T-helper 1 cell treated with Interleukin-12 subunit alpha and Interleukin-12 subunit beta and Interleukin-4 antibody, amounts not matched to agents 30 ng/mL and 1 ng/mL, for 36 hours (primary cell): Measurements from ENCODE around the gene ZNF626. TPM values are rescaled to one million over a fixed set of nuclear protein-coding genes. Genes with fewer than 3 reads are reported as not detected.
"Not testable (repeated sequence)": the region's sequence is repeated elsewhere in the genome, so short reads cannot be mapped to it uniquely, and the experiment has no call there.

Source experiments
- intact Hi-C: fragments of 100-400 bp; cut with micrococcal nuclease; formaldehyde crosslinking; loops from one replicate; pipeline ENCODE4 v1.15.1; 2024
- total RNA-seq: library from RNA; stranded (reverse); gene quantifications from 2 replicates; pipeline ENCODE4 v1.2.3, GENCODE V29; 2022

Gene ZNF626
- total RNA-seq, result 2.5 and 3.0 TPM in 2 replicates

GRCh38 chr19:20661150-20661819 is at the start of gene ZNF626:
ZNF626 (minus strand) TSS chr19:20661571; CDS start chr19:20661446, 125 bp downstream.
- intact Hi-C loops, result loop anchor here (1.0 to 5.0 kb wide), 3 partner anchors 116 to 844 kb away; partner anchors contain the start of genes ZNF429, ZNF66 and ZNF85

- intact Hi-C loops, result no loop called here
Observed at GRCh38 chr19:20669263-20669662, 7.9 kb upstream of the ZNF626 start.

- intact Hi-C loops, result no loop called here
Observed at GRCh38 chr19:20667281-20667680, 5.9 kb upstream of the ZNF626 start.

- intact Hi-C loops, result loop anchor here (5.0 kb wide), 1 partner anchor 257 kb away; the partner anchor contains the start of gene ZNF85
Observed at GRCh38 chr19:20664901-20665781, 3.8 kb upstream of the ZNF626 start.

GRCh38 chr19:20664475-20664874 is 3.1 kb upstream of the ZNF626 start:
- intact Hi-C loops, result loop anchor here (5.0 kb wide), 1 partner anchor 258 kb away; the partner anchor contains the start of gene ZNF85

GRCh38 chr19:20662421-20663105 is 1.2 kb upstream of the ZNF626 start:
- intact Hi-C loops, result loop anchor here (5.0 kb wide), 1 partner anchor 260 kb away; the partner anchor contains the start of gene ZNF85

DNA sequence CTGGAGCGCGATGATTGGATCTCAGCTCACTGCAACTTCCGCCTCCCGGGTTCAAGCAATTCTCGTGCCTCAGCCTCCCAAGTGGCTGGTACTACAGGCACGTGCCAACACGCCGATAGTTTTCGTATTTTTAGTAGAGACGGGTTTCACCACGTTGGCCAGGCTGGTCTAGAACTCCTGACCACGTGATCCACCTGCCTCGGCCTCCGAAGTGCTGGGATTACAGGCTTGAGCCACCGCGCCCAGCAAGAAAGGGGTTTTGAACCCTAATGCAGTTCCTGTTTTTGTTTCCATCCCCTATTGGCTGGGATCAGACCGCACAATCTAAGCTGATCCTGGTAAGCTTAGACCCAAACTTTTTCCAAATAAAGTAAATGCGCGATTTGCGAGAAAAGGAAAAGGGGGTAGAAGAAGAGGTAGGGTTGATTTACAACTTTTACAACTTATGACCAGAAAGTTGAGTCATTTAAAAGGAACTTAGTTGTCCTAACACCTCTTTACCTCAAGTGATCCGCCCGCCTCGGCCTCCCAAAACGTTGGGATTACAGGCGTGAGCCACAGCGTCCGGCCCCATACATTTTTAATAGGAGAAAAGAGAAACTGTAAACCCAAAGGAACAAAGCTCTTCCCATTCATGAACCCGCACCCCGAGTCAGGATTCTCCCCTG is 764 bp downstream of the ZNF626 start:
- intact Hi-C loops, result loop anchor here (1.0 to 5.0 kb wide), 3 partner anchors 116 to 845 kb away; partner anchors contain the start of genes ZNF429, ZNF66 and ZNF85

- intact Hi-C loops, result no loop called here
Observed at GRCh38 chr19:20640545-20640944, 20.8 kb downstream of the ZNF626 start.

DNA sequence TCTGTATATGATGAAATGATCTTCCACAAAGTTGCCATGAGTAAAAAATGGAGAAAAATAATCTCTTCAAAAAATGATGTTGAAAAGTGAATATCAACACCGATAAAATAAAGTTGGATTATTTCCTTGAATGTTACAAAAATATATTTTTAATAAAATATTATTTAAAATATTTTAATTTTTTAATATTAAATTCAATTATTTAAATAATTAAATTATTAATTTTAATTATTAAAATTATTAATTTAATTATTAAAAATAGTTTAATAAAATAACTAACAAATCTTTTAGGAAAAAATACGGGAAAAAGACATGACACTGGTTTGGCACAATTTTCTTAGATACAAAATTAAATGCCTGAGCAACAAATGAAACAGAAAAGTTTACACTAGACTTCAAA is 21.3 kb downstream of the ZNF626 start:
- intact Hi-C loops, result no loop called here

- intact Hi-C loops, result not testable (repeated sequence)
Observed at GRCh38 chr19:20624560-20624959, 36.8 kb downstream of the ZNF626 start.

- intact Hi-C loops, result no loop called here
Observed at GRCh38 chr19:20616071-20616470, 45.3 kb downstream of the ZNF626 start.

GRCh38 chr19:20614971-20615370 is 46.4 kb downstream of the ZNF626 start:
- intact Hi-C loops, result not testable (repeated sequence)

- intact Hi-C loops, result no loop called here
Observed at GRCh38 chr19:20612711-20613316, 48.6 kb downstream of the ZNF626 start.

DNA sequence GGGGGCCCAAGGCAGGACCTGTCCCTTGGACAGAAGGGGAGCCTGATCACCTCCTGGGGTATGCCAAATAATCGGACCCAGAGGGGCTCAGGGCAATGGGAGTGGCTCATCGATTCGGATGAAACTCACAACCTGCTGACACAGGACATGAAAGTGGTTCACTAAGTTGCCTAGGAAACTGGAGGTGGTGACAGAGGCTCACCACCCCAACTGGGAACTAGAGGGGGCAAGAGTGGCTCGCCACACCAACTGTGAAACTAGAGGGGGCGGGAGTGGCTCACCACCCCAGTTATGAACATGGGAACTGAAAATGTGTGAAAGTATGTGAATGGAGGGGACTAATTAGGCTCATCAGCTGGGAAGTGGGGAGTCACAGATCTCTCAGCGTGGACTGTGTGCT is 49.5 kb downstream of the ZNF626 start:
- intact Hi-C loops, result no loop called here

DNA sequence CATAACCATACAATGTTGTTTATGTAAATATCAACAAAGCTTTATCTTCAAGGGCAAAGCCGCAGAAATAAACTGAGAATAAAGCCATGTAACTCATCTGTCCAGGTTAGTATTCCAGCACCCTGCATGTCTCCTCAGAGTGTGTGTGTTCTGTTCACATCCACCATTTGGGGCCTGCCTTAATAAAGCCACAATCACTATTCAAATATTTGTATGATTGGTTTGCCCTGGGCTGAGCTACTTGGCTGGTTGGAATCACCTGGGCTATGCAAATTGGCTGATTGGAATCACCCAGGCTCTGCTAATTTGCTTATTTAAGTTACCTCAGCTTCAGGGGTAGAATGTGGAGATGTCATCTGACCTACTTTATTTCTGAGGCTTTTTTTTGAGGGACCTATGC is 53.4 kb downstream of the ZNF626 start:
- intact Hi-C loops, result no loop called here

Other genes starting within 250 kb of the ZNF626 start
- 10.5 and 10.7 TPM in 2 replicates for gene ZNF737, start 95.8 kb downstream of the ZNF626 start, total RNA-seq
- 8.1 and 10.3 TPM in 2 replicates for gene ZNF66, start 114.7 kb upstream of the ZNF626 start, total RNA-seq